HG03565 (cell line): ENCODE data around the gene ADGRA3.

Source experiments
- ATAC-seq: cut with Tn5 transposase; IDR thresholded peaks from one replicate; pipeline ENCODE4 v1.9.1; 2021; ENCODE audit warnings: mild to moderate bottlenecking, moderate library complexity; ENCODE audit not compliant: unreplicated experiment

ADGRA3 gene

GRCh38 chr4:22514001-22514400 is 1.9 kb downstream of the ADGRA3 start:
- ATAC-seq: no peak

DNA sequence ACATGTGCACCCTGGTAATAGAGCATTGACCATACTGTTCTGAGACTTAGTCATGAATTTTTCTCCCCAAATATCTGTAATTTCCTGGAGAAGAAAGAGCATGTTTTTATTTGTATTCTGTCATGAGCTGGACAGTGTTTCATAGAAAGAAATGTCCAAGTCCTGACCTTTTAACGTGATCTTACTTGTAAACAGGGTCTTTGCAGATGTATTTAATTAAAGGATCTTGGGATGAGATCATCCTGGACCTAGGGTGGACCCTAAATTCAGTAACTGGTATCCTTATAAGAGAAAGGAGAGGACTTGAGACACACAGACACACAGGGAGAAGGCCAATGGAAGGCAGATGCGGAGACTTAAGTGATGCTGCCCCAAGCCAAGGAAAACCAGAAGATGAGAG is 3.6 kb downstream of the ADGRA3 start:
- no peak for ATAC-seq

GRCh38 chr4:22510750-22511149 is 5.1 kb downstream of the ADGRA3 start:
- ATAC-seq: no peak

- no peak for ATAC-seq
Measured at GRCh38 chr4:22508376-22508775, 7.5 kb downstream of the ADGRA3 start.

DNA sequence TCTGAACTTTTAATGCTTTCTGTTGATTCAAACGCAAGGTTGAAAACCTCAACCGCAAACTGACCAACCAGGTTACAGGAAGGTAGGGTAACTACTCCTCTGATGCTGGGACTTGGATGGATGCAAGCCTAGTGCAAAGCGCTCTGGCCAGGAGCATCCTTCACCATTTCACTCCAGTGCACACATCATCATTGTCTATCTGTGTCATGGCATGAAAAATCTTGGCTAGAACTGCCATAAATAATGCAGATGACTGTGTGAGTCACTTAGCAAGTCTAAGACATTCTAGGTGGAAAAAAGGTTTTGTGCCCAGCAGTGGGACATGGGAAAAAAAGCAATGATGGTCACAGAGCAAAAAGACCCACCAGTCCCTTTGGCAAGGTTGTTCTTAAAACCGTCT is 10.9 kb downstream of the ADGRA3 start:
- no peak for ATAC-seq

DNA sequence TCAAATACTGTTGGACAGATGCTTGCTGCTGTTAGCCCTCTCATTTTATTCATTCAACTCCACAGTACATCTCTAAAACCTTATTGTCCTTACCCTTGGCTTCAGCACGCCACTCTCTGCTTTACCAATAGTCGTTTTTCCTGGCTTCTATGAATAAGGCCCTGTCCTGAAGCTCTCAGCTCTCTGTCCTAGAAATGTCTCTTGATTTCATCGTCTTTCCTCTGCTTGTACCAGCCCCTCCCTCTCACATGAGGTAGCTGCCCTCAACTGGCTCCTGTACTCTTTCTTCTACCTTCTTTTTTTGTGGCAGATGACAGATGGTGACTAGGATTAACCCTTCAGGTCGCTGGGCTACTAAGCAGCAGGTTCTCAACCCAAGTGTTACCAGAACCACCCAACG is 11.4 kb downstream of the ADGRA3 start:
- ATAC-seq: no peak

DNA sequence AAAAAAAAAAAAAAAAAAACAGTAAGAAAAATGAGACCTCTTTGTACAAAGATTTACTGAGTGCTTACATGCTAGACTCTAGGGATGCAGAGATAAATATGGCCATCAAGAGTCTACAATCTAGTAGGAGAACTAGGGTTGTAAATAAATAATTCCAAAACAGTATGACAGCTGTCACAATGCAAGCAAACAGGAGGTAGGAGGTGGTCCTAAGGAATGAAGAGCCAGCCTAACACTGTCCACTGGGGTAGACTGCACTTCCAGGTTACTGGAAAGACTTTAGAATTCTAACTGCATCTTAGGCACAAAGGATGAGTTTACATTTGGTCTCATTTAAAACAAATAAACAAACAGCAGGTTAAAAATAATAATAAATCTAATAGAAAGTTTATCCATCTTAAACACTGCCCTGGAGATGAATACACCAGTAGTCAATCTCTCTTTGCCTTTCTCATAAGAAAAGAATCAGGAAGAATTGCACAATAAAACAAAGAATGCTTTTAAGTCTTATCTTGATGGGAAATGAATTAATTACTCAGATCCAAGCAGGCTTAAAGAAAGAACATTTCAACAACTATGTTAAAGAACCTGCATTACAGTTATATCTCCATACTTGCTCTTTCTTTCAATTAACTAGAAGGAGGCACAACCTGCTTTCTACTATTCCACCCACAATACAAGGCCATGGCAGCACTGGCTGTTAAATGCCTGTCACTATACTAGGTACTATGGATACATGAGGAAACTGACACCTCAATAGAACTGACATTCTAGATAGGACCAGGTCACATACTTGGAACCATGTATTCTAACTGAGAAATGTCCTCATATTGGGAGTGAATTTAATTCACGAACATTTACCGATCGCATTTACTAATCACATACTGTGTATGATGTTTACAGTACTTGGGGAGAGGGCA is 12.7 kb downstream of the ADGRA3 start:
- ATAC-seq: no peak

GRCh38 chr4:22501715-22502095 is 14.2 kb downstream of the ADGRA3 start:
- ATAC-seq: no peak

DNA sequence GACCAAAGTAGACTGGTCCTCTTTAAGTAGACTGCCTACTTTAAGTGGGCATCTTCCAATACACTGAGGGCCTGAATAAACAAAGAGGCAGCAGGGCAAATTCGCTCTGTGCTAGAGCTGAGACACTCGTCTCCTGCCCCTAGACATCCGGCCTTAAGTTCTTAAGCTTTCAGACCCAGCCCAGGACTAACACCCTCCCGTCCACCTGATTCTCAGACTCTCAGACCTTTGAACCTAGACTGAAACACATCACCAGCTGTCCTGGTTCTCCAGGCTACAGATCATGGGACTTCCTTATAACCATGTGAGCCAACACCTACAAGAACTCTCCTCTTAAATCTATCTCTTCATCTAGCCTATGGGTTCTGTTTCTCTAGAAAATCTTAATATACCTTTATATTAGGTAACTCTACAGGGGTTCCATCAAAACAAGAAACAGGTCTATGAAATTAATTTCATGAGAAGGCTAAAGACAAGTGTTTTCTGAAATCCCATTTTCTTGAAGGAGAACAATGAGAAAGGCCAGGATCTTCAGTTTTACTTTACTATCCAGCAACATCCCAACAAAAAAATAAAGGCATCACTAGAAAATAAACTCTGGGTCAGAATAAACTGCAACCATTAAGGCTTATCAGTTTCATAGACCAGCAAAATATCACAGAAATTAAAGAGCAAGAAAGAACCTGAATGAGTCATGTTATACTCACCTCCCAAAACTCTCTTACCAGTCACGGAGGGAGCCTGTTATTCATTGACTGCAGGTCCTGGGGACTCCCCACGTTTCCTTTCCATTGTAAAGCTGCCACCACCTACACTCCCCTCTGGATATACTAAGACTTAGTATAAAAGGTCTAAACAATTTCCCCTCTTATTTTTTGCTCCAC is 14.8 kb downstream of the ADGRA3 start:
- ATAC-seq: no peak

- no peak for ATAC-seq
Measured at GRCh38 chr4:22500128-22500611, 15.7 kb downstream of the ADGRA3 start.

GRCh38 chr4:22498866-22499265 is 17.0 kb downstream of the ADGRA3 start:
- no peak for ATAC-seq

- no peak for ATAC-seq
Measured at GRCh38 chr4:22496165-22496813, 19.6 kb downstream of the ADGRA3 start.

DNA sequence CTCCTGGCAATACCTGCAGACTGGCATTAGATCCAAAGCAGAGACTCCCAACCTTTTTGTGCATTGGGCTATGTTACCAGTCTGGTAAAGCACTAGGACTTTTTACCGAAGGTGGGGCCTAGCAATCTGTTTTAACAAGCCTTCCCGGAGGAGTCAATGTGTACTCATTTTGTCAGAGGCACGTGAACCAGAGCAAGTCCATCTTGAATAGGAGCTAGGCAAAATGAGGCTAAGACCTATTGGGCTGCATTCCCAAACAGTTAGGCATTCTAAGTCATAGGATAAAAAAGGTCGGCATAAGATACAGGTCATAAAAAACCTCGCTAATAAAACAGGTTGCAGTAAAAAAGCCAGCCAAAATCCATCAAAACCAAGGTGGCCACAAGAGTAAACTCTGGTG is 22.3 kb downstream of the ADGRA3 start:
- ATAC-seq: no peak

GRCh38 chr4:22492987-22493386 is 22.9 kb downstream of the ADGRA3 start:
- no peak for ATAC-seq

GRCh38 chr4:22491939-22492338 is 23.9 kb downstream of the ADGRA3 start:
- no peak for ATAC-seq

DNA sequence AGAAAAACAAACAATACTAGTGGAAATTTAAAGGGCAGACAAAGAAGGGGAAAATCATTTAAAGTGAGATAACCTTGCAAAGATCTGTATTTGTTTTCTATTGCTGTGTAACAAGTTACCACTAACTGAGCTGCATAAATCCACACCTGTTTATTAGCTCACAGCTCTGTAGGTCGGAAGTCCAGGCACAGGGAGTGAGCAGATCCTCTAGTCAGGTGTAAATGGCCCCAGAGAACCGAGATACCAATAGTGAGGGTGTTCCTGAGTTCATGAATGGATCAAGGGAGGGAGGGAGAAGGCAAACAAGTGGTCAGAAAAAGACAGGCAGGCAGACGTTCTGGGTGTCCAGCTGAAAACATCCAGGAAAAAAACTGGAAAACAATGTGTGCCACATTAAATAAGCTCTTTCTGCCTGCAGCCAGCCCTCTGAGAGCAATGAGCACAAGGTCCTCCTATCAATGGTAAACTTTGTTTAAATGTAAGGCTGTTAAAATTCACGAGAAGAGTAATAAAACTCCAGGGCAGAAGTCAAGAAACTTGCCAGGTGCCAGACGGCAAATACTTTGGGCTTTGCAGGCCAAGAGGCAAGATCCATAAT is 25.0 kb downstream of the ADGRA3 start:
- ATAC-seq: no peak

DNA sequence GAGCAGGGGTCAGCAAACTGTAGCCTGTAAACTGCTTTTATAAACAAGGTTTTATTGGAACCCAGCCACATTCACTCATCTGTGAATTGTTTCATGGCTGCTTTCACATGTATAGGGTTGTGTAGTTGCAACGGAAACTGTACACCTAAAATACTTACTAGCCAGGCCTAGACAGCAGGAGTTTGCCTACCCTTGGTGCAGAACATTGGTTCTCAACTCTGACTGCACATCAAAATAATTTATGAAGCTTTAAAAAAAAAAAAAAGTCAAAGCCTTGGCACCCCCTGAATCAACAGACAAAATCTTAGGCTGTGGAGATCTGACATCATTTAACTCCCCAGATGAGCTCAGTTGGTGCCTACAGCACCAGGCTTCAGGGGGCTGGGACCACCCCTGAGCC is 27.8 kb downstream of the ADGRA3 start:
- no peak for ATAC-seq

DNA sequence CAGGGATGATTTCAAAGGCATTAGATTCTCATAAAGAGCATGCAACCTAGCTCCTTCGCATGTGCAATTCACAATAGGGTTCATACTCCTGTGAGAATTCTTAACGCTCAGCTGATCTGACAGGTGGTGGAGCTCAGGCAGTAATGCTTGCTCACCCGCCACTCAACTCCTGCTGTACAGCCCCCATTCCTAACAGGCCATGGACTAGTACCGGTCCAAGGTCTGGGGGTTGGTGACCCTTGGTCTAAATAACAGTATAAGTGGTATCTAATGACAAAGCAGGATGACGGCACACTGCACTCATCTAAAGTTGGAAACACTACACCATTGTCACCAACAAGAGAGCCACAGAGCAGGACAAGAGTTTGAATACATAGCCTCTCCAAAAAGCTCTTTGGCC is 28.5 kb downstream of the ADGRA3 start:
- no peak for ATAC-seq

DNA sequence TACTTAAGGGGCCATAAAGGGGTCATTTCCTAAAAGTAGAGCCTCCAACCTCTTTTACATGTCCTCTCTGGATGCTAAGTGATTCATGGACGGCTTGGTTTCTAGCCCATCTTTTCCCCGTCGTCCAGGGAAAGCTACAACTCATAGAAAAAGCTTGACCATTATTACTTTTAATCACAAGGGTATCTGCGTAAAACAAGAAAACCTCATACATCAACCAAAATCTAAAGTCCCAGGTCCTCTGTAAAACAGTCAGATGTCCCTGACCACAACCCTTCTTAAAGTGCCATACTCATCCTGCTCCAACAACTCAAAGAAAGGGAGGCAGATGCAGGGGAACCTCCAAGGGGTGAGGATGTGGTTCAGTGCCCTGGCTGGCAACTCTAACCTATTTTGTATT is 29.6 kb downstream of the ADGRA3 start:
- no peak for ATAC-seq

DNA sequence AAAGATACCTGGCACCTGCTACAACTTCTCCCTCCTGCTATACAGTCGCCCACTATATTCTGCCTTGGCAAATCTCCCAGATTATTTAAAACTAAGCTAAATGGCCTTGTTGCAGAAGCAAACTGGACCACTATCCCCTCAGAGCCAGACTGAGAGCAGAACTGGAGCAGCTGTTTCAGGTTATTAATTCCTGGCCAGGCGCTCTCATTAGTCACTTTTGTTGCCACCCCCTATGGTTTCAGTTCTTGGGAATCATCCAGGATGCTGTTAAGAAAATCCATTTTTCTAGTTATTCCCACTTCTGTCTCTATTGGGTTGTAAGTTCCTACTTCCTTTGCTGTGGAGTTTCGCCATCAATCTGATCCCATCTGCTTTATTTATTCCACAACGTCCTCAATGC is 30.1 kb downstream of the ADGRA3 start:
- ATAC-seq: no peak

DNA sequence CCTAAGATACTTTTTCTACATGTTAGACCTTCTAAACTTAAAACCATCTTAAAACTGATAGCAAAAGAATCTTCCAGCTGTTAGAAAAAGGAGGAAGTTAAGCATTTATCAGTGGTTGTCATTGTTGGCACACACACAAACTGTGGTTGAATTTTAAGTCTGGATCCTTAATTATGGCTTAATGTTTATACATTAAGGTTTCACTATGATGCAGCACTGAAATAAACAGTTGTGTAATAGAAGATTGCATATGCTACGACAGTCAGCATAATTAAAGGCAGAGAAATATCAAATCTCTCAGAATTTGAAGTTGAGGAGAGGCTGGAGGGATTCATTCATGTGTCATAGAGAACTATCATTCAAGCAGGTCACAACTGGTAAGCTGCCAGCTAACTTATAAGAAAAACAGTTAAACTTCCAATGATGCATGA is 32.3 kb downstream of the ADGRA3 start:
- no peak for ATAC-seq
